Keratinocyte (primary cell): ENCODE measurements around the gene SLC35B4. TPM values are rescaled to one million over a fixed set of nuclear protein-coding genes. Genes with fewer than 3 reads are reported as not detected.

Experiments used
- DNase-seq: peaks from one replicate; pipeline ENCODE4 v3.0.0-alpha.2; 2011; ENCODE audit warnings: low read depth, missing footprints, low spot score
- FAIRE-seq: peaks from 2 replicates; lab custom pipeline; 2011; peaks lifted over from hg19 to GRCh38; lab: Jason Lieb, UNC
- H2AFZ ChIP-seq: 2 replicates; pipeline ENCODE4 v1.6.0; 2012; ENCODE audit warnings: low read length, control low read depth, inconsistent platforms; ENCODE audit not compliant: control insufficient read depth
- H3K27ac ChIP-seq: 2 replicates; pipeline ENCODE4 v1.5.1; 2011; ENCODE audit warnings: low read length; ENCODE audit not compliant: control insufficient read depth, insufficient read depth
- H3K27me3 ChIP-seq: 3 replicates; pipeline ENCODE4 v1.6.0; 2011; ENCODE audit warnings: low read length; ENCODE audit not compliant: control insufficient read depth, insufficient read depth; ENCODE audit errors: extremely low read depth
- H3K36me3 ChIP-seq, 2 experiments: 2 replicates in 1 of 2; 3 replicates in 1 of 2; pipeline ENCODE4 v1.5.1; 2011; ENCODE audit warnings: low read length in 2 of 2, mild to moderate bottlenecking in 1 of 2; ENCODE audit not compliant: control insufficient read depth in 2 of 2, insufficient read depth in 2 of 2; ENCODE audit errors: extremely low read depth in 1 of 2
- H3K4me1 ChIP-seq: 3 replicates; pipeline ENCODE4 v1.5.1; 2011; ENCODE audit warnings: low read length; ENCODE audit not compliant: control insufficient read depth, insufficient read depth; ENCODE audit errors: extremely low read depth
- H3K4me2 ChIP-seq: 3 replicates; pipeline ENCODE4 v1.6.0; 2011; ENCODE audit warnings: low read depth, low read length; ENCODE audit not compliant: control insufficient read depth, insufficient read depth; ENCODE audit errors: extremely low read depth
- H3K4me3 ChIP-seq, 3 experiments: fragments of 200-600 bp in 1 of 3; sonication (generic) in 1 of 3; 2 replicates in 2 of 3; 3 replicates in 1 of 3; pipeline ENCODE4 v1.5.1; 2011 to 2016; ENCODE audit warnings: low read length in 3 of 3, mild to moderate bottlenecking in 3 of 3, control low read depth in 2 of 3, inconsistent platforms in 1 of 3, low read depth in 1 of 3, mixed read lengths in 1 of 3, mixed run types in 1 of 3, moderate library complexity in 1 of 3; ENCODE audit not compliant: control insufficient read depth in 2 of 3, insufficient read depth in 2 of 3; ENCODE audit errors: extremely low read depth in 1 of 3
- H3K79me2 ChIP-seq: 2 replicates; pipeline ENCODE4 v1.6.0; 2012; ENCODE audit warnings: low read length; ENCODE audit not compliant: control insufficient read depth, insufficient read depth
- H3K9ac ChIP-seq: 3 replicates; pipeline ENCODE4 v1.6.0; 2011; ENCODE audit warnings: low read length; ENCODE audit not compliant: control insufficient read depth, insufficient read depth; ENCODE audit errors: extremely low read depth
- H3K9me1 ChIP-seq: 3 replicates; pipeline ENCODE4 v1.6.0; 2011; ENCODE audit warnings: low read length; ENCODE audit not compliant: control insufficient read depth, insufficient read depth; ENCODE audit errors: extremely low read depth
- H3K9me3 ChIP-seq: 2 replicates; pipeline ENCODE4 v1.5.1; 2012; ENCODE audit warnings: low read depth, low read length; ENCODE audit not compliant: control insufficient read depth
- H4K20me1 ChIP-seq: 3 replicates; pipeline ENCODE4 v1.6.0; 2011; ENCODE audit warnings: low read length; ENCODE audit not compliant: control insufficient read depth, insufficient read depth; ENCODE audit errors: extremely low read depth
- CTCF ChIP-seq, 3 experiments: IDR thresholded peaks in 1 of 3; conservative IDR thresholded peaks in 1 of 3; optimal IDR thresholded peaks in 1 of 3; 2 replicates in 2 of 3; 3 replicates in 1 of 3; pipeline versions ENCODE3 to v1.5.1; 2011; ENCODE audit warnings: low read length in 3 of 3, mild to moderate bottlenecking in 3 of 3, moderate library complexity in 2 of 3, control low read depth in 1 of 3, inconsistent platforms in 1 of 3; ENCODE audit not compliant: insufficient read depth in 2 of 3; ENCODE audit errors: extremely low read depth in 1 of 3
- EZH2 ChIP-seq: IDR thresholded peaks from one replicate; pipeline ENCODE4 v1.6.1; 2012; ENCODE audit warnings: inconsistent platforms, mild to moderate bottlenecking, low read length, moderate library complexity
- dilution Hi-C: fragments of 300-500 bp; cut with MboI; formaldehyde crosslinking; loops from one replicate; pipeline ENCODE4 v1.7.0; 2020; ENCODE audit warnings: low sequenced_read_pairs; ENCODE audit not compliant: extremely low pct_ligation_motif_present
- polyA plus RNA-seq, 5 experiments: library from polyadenylated mRNA; depleted of rRNA in 3 of 5; stranded (reverse) in 3 of 5; stranded (forward) in 1 of 5; unstranded in 1 of 5; fragments of >200 nt; gene quantifications; 1 replicate in 1 of 5; 2 replicates in 3 of 5; 3 replicates in 1 of 5; pipeline versions ENCODE4 v1.2.1 to v1.2.3, GENCODE V29; 2011 to 2012; ENCODE audit warnings: missing spikeins in 2 of 5, low read depth in 1 of 5, low replicate concordance in 1 of 5

Gene SLC35B4
- polyA plus RNA-seq, 1 donor (not counting 4 experiments of a cell fraction or from before 2014, with no cell fraction given), result 18.6 TPM

GRCh38 chr7:134353411-134353810, 36.7 kb upstream of the SLC35B4 start:
- H3K4me3 ChIP-seq, result no peak overlapping the region
- H3K4me2 ChIP-seq, result no peak overlapping the region
- FAIRE-seq, result no peak
- TF ChIP-seq CTCF (optimal IDR thresholded peaks at IDR 0.05 in 1 of 3, IDR thresholded peaks at IDR 0.05 in 1 of 3, conservative IDR thresholded peaks at IDR 0.05 in 1 of 3; ENCODE audit: extremely low read depth in 1 of 3, insufficient read depth in 2 of 3, low read length in 3 of 3) (no peak), EZH2 (no peak)
- dilution Hi-C loops, result no loop called here
- no peaks in the 10 kb centered on the region for H3K79me2 ChIP-seq
- no peaks in the 10 kb centered on the region for H3K9me1 ChIP-seq
- no peak overlapping the region for H3K9ac ChIP-seq
- no peaks in the 10 kb centered on the region for H3K36me3 ChIP-seq
- H2AFZ ChIP-seq, result no peak overlapping the region
- no peak for DNase-seq
- H3K27ac ChIP-seq, result no peak overlapping the region
- no peaks in the 10 kb centered on the region for H3K9me3 ChIP-seq
- peaks cover 3% of the 10 kb centered on the region for H3K4me1 ChIP-seq
- peaks cover 7% of the 10 kb centered on the region for H3K27me3 ChIP-seq
- no peaks in the 10 kb centered on the region for H4K20me1 ChIP-seq

GRCh38 chr7:134351424-134351823, 34.7 kb upstream of the SLC35B4 start:
- H2AFZ ChIP-seq, result no peak overlapping the region
- H3K79me2 ChIP-seq, result no peaks in the 10 kb centered on the region
- peaks cover 3% of the 10 kb centered on the region for H3K4me1 ChIP-seq
- dilution Hi-C loops, result no loop called here
- no peaks in the 10 kb centered on the region for H3K9me1 ChIP-seq
- H3K4me3 ChIP-seq, result no peak overlapping the region
- no peak for TF ChIP-seq CTCF (optimal IDR thresholded peaks at IDR 0.05 in 1 of 3, IDR thresholded peaks at IDR 0.05 in 1 of 3, conservative IDR thresholded peaks at IDR 0.05 in 1 of 3; ENCODE audit: extremely low read depth in 1 of 3, insufficient read depth in 2 of 3, low read length in 3 of 3)
- TF ChIP-seq EZH2, result no peak
- FAIRE-seq (no peak), DNase-seq (no peak)
- no peak overlapping the region for H3K9ac ChIP-seq
- H4K20me1 ChIP-seq, result no peaks in the 10 kb centered on the region
- H3K27me3 ChIP-seq, result peaks cover 7% of the 10 kb centered on the region
- H3K36me3 ChIP-seq, result no peaks in the 10 kb centered on the region
- no peak overlapping the region for H3K4me2 ChIP-seq
- no peaks in the 10 kb centered on the region for H3K9me3 ChIP-seq
- H3K27ac ChIP-seq, result no peak overlapping the region
